ENCODE measurements around the gene MED14.

The MED14 gene

DNA sequence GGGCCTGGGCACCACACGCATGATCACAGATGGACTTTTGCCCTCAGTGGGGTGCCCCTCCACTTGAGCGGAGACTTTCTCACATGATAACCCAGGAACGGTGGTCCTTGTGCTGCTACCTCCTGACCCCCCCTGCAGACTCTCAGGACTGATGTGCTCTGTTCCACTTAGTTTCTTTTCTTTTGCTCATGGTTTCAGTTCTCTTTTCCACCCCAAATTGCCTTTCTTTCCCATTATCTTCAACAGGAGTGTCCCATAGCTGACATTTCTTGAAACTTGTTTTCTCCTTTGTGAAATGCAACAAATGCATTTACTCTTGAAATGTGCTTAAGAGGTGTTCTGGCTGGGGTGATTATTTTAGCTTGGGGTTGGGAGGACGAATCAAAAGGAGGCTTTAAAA is 103.1 kb downstream of the MED14 start:
- H3K9me3 ChIP-seq (ENCODE audit: control extremely low read depth in 1 of 5, control insufficient read depth in 4 of 5, insufficient read depth in 2 of 5, low read depth in 1 of 5, low read length in 4 of 5), result no peaks in the 10 kb centered on the region
- CTCF ChIA-PET, result interaction anchor here (0.8 to 1.4 kb wide), 2 partner anchors 10 to 11 kb away, joined by 3 to 4 read pairs; no protein-coding TSS in a partner anchor
- peaks cover 0 to 29% (median 0%) of the 10 kb centered on the region in 5 experiments for H3K27me3 ChIP-seq (replicated peaks in 2 of 5; ENCODE audit: control insufficient read depth in 4 of 5, insufficient read depth in 5 of 5, low read length in 4 of 5)
- H3K36me3 ChIP-seq (ENCODE audit: control insufficient read depth in 4 of 4, insufficient read depth in 4 of 4, low read length in 3 of 4), result peaks cover 3 to 77% (median 47%) of the 10 kb centered on the region in 4 experiments
- POLR2A ChIA-PET, result no interaction called here
- no peak overlapping the region for H3K27ac ChIP-seq (ENCODE audit: insufficient read depth in 1 of 2, low read depth in 1 of 2, low read length in 2 of 2, poor library complexity in 1 of 2, severe bottlenecking in 2 of 2)
- H3K4me1 ChIP-seq (ENCODE audit: control extremely low read depth in 1 of 4, control insufficient read depth in 4 of 4, insufficient read depth in 4 of 4, low read length in 3 of 4), result no peaks in the 10 kb centered on the region
- WGBS (ENCODE audit: insufficient coverage), result 93% methylated on average over 3 of the region's 4 CpGs
- no peak for DNase-seq
- H3K4me3 ChIP-seq (ENCODE audit: control insufficient read depth in 1 of 7, extremely low read depth in 1 of 7, insufficient read depth in 4 of 7, low read depth in 2 of 7, low read length in 6 of 7), result no peak overlapping the region

DNA sequence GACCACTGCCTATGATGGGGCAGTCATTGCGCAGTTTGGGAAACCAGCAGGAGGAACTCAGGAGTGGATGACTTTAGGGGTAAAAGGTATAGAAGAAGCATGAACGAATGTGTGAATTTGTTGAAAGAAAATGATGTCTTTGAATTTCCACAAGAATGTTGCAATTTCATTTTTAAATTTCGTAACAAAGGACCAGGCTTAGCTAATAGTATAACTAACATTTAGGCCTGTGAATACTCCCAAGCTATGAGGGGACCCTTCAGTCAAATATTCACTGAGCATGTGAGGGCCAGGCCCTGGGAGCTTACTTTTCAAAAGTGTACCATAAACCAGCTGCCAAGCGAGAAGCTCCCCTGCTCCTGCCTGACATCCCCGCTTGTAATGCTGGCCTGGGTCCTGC is 106.8 kb downstream of the MED14 start:
- 100% methylated on average over 4 of the region's 5 CpGs for WGBS (ENCODE audit: insufficient coverage)
- Histone ChIP-seq H3K36me3 (ENCODE audit: control insufficient read depth in 4 of 4, insufficient read depth in 4 of 4, low read length in 3 of 4) (peaks cover 6 to 51% (median 30%) of the 10 kb centered on the region in 4 experiments), H3K27ac (ENCODE audit: insufficient read depth in 1 of 2, low read depth in 1 of 2, low read length in 2 of 2, poor library complexity in 1 of 2, severe bottlenecking in 2 of 2) (no peak overlapping the region), H3K27me3 (replicated peaks in 2 of 5; ENCODE audit: control insufficient read depth in 4 of 5, insufficient read depth in 5 of 5, low read length in 4 of 5) (peaks cover 0 to 27% (median 0%) of the 10 kb centered on the region in 5 experiments), H3K9me3 (ENCODE audit: control extremely low read depth in 1 of 5, control insufficient read depth in 4 of 5, insufficient read depth in 2 of 5, low read depth in 1 of 5, low read length in 4 of 5) (peaks cover 0 to 4% (median 0%) of the 10 kb centered on the region in 5 experiments), H3K4me1 (ENCODE audit: control extremely low read depth in 1 of 4, control insufficient read depth in 4 of 4, insufficient read depth in 4 of 4, low read length in 3 of 4) (no peaks in the 10 kb centered on the region), H3K4me3 (ENCODE audit: control insufficient read depth in 1 of 7, extremely low read depth in 1 of 7, insufficient read depth in 4 of 7, low read depth in 2 of 7, low read length in 6 of 7) (no peak overlapping the region)
- CTCF ChIA-PET, result interaction anchor here (1.0 kb wide), 1 partner anchor 59 kb away, joined by 3 read pairs; no protein-coding TSS in a partner anchor
- POLR2A ChIA-PET, result no interaction called here
- no peak for DNase-seq

DNA sequence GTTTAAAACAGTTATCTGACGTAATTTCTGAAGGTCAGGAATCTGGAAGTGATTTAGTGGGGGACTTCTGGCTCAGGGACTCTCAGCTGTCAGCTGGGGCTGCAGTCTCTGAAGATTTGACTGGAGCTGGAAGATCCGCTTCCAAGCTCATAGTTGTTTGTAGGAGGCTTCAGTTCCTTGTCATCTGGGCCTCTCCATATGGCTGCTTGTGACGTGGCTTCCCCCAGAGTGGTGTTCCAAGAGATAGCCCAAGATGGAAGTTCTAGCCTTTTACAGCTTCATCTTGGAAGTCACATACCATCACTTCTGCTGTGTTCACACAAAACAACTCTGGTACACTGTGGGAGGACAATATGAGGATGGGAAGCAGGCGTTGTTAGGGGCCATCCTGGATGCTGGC is 110.0 kb downstream of the MED14 start:
- Histone ChIP-seq H3K36me3 (ENCODE audit: control insufficient read depth in 4 of 4, insufficient read depth in 4 of 4, low read length in 3 of 4) (peaks cover 4 to 26% (median 15%) of the 10 kb centered on the region in 4 experiments), H3K27me3 (replicated peaks in 2 of 5; ENCODE audit: control insufficient read depth in 4 of 5, insufficient read depth in 5 of 5, low read length in 4 of 5) (peaks cover 0 to 29% (median 0%) of the 10 kb centered on the region in 5 experiments), H3K4me3 (ENCODE audit: control insufficient read depth in 1 of 7, extremely low read depth in 1 of 7, insufficient read depth in 4 of 7, low read depth in 2 of 7, low read length in 6 of 7) (no peak overlapping the region), H3K4me1 (ENCODE audit: control extremely low read depth in 1 of 4, control insufficient read depth in 4 of 4, insufficient read depth in 4 of 4, low read length in 3 of 4) (no peaks in the 10 kb centered on the region), H3K27ac (ENCODE audit: insufficient read depth in 1 of 2, low read depth in 1 of 2, low read length in 2 of 2, poor library complexity in 1 of 2, severe bottlenecking in 2 of 2) (no peak overlapping the region), H3K9me3 (ENCODE audit: control extremely low read depth in 1 of 5, control insufficient read depth in 4 of 5, insufficient read depth in 2 of 5, low read depth in 1 of 5, low read length in 4 of 5) (peaks cover 0 to 11% (median 0%) of the 10 kb centered on the region in 5 experiments)
- WGBS (ENCODE audit: insufficient coverage), result 100% methylated on average over 3 of the region's 4 CpGs
- POLR2A ChIA-PET, result no interaction called here
- CTCF ChIA-PET, result interaction anchor here (0.9 kb wide), 1 partner anchor 81 kb away, joined by 3 read pairs; no protein-coding TSS in a partner anchor
- no peak for DNase-seq

DNA sequence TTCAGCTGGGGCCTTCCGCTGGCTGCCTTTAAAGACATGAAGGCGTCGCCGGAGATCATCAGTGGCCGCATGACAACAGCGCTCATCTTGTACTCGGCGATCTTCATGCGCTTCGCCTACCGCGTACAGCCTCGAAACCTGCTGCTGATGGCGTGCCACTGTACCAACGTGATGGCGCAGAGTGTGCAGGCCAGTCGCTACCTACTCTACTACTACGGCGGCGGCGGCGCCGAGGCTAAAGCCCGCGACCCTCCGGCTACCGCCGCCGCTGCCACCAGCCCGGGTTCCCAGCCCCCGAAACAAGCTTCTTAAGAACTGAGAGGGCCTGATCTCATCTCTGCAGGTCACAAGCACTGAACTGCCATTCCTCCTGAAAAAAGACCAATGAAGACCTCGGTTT is 111.7 kb downstream of the MED14 start:
- Histone ChIP-seq H3K27me3 (replicated peaks in 2 of 5; ENCODE audit: control insufficient read depth in 4 of 5, insufficient read depth in 5 of 5, low read length in 4 of 5) (peaks cover 0 to 29% (median 0%) of the 10 kb centered on the region in 5 experiments), H3K36me3 (ENCODE audit: control insufficient read depth in 4 of 4, insufficient read depth in 4 of 4, low read length in 3 of 4) (peaks cover 2 to 14% (median 8%) of the 10 kb centered on the region in 4 experiments), H3K4me1 (ENCODE audit: control extremely low read depth in 1 of 4, control insufficient read depth in 4 of 4, insufficient read depth in 4 of 4, low read length in 3 of 4) (no peaks in the 10 kb centered on the region), H3K4me3 (ENCODE audit: control insufficient read depth in 1 of 7, extremely low read depth in 1 of 7, insufficient read depth in 4 of 7, low read depth in 2 of 7, low read length in 6 of 7) (no peak overlapping the region), H3K27ac (ENCODE audit: insufficient read depth in 1 of 2, low read depth in 1 of 2, low read length in 2 of 2, poor library complexity in 1 of 2, severe bottlenecking in 2 of 2) (no peak overlapping the region), H3K9me3 (ENCODE audit: control extremely low read depth in 1 of 5, control insufficient read depth in 4 of 5, insufficient read depth in 2 of 5, low read depth in 1 of 5, low read length in 4 of 5) (peaks cover 0 to 11% (median 0%) of the 10 kb centered on the region in 5 experiments)
- no peak for DNase-seq
- ChIA-PET CTCF (no interaction called here), POLR2A (interaction anchor here (0.6 kb wide), 1 partner anchor 43 kb away, joined by 3 read pairs; the partner anchor contains the start of gene ATP6AP2)
- 87% methylated on average over 32 of the region's 32 CpGs for WGBS (ENCODE audit: insufficient coverage)

DNA sequence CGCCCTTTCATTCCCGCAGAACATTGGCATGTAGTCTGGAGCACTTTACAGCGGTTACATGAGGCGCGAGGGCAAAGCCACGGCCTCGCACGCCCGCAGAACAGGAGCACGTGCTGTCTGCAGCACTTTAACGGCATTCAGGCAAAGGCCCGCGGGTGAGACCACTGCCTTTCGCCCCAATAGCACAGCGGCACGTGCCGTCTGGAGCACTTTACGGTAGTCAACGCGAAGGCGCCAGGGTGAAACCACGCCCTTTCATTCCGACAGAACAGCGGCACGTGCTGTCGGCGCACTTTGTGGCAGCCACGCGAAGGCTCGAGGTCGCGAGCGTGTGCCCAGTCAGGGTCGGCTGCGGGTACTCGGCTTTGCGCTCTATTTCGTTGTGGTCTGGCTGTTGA is 112.2 kb downstream of the MED14 start, which contains the start of gene MPC1L:
MPC1L (plus strand) TSS at position 290 of the 398 bp plus-strand sequence. CDS start 138 bp downstream, outside the sequence.
- 87% methylated on average over 38 of the region's 38 CpGs for WGBS (ENCODE audit: insufficient coverage)
- Histone ChIP-seq H3K9me3 (ENCODE audit: control extremely low read depth in 1 of 5, control insufficient read depth in 4 of 5, insufficient read depth in 2 of 5, low read depth in 1 of 5, low read length in 4 of 5) (peaks cover 0 to 11% (median 0%) of the 10 kb centered on the region in 5 experiments), H3K4me1 (ENCODE audit: control extremely low read depth in 1 of 4, control insufficient read depth in 4 of 4, insufficient read depth in 4 of 4, low read length in 3 of 4) (no peaks in the 10 kb centered on the region), H3K36me3 (ENCODE audit: control insufficient read depth in 4 of 4, insufficient read depth in 4 of 4, low read length in 3 of 4) (peaks cover 0 to 9% (median 5%) of the 10 kb centered on the region in 4 experiments), H3K27me3 (replicated peaks in 2 of 5; ENCODE audit: control insufficient read depth in 4 of 5, insufficient read depth in 5 of 5, low read length in 4 of 5) (peaks cover 0 to 30% (median 0%) of the 10 kb centered on the region in 5 experiments), H3K4me3 (ENCODE audit: control insufficient read depth in 1 of 7, extremely low read depth in 1 of 7, insufficient read depth in 4 of 7, low read depth in 2 of 7, low read length in 6 of 7) (no peak within 1 kb of the TSS), H3K27ac (ENCODE audit: insufficient read depth in 1 of 2, low read depth in 1 of 2, low read length in 2 of 2, poor library complexity in 1 of 2, severe bottlenecking in 2 of 2) (no peak within 1 kb of the TSS)
- CTCF ChIA-PET, result no interaction called here
- POLR2A ChIA-PET, result no interaction called here
- no peak for DNase-seq

DNA sequence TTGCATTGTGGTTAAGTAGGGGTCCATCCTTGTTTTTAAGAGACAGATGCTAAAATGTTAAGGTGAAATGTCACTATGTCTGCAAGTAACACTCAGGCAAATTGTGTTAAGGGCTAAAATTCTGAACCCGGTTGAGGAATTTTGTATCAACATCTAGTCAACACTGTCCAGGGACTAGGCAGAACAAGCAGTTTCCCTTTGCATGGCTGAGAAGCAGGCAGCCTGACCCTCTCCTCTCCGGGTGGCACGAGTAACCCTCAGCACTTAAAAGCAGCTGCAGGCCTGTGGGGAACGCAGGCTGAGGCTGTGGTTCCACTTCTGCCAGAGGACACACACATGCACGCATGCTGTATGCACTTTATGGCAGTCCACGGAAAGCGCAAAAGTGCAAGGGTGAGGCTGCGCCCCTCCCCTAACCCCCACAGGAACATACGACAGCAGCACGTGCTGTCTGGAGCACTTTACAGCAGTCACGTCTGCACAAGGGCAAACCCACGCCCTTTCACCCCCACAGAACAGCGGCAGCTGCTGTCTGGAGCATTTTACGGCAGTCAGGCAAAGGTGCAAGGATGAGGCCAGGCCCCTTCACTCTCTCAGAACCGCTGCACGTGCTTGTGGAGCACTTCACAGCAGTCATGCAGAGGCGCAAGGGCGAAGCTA is 112.7 kb downstream of the MED14 start:
- Histone ChIP-seq H3K9me3 (ENCODE audit: control extremely low read depth in 1 of 5, control insufficient read depth in 4 of 5, insufficient read depth in 2 of 5, low read depth in 1 of 5, low read length in 4 of 5) (peaks cover 0 to 11% (median 0%) of the 10 kb centered on the region in 5 experiments), H3K4me3 (ENCODE audit: control insufficient read depth in 1 of 7, extremely low read depth in 1 of 7, insufficient read depth in 4 of 7, low read depth in 2 of 7, low read length in 6 of 7) (no peak overlapping the region), H3K27ac (ENCODE audit: insufficient read depth in 1 of 2, low read depth in 1 of 2, low read length in 2 of 2, poor library complexity in 1 of 2, severe bottlenecking in 2 of 2) (no peak overlapping the region), H3K27me3 (replicated peaks in 2 of 5; ENCODE audit: control insufficient read depth in 4 of 5, insufficient read depth in 5 of 5, low read length in 4 of 5) (peaks cover 0 to 32% (median 0%) of the 10 kb centered on the region in 5 experiments), H3K36me3 (ENCODE audit: control insufficient read depth in 4 of 4, insufficient read depth in 4 of 4, low read length in 3 of 4) (peaks cover 0 to 8% (median 3%) of the 10 kb centered on the region in 4 experiments), H3K4me1 (ENCODE audit: control extremely low read depth in 1 of 4, control insufficient read depth in 4 of 4, insufficient read depth in 4 of 4, low read length in 3 of 4) (no peaks in the 10 kb centered on the region)
- ChIA-PET CTCF (interaction anchor here (1.5 kb wide), 1 partner anchor 10 kb away, joined by 3 read pairs; no protein-coding TSS in a partner anchor), POLR2A (no interaction called here)
- 88% methylated on average over 14 of the region's 18 CpGs for WGBS (ENCODE audit: insufficient coverage)
- DNase-seq, result no peak

DNA sequence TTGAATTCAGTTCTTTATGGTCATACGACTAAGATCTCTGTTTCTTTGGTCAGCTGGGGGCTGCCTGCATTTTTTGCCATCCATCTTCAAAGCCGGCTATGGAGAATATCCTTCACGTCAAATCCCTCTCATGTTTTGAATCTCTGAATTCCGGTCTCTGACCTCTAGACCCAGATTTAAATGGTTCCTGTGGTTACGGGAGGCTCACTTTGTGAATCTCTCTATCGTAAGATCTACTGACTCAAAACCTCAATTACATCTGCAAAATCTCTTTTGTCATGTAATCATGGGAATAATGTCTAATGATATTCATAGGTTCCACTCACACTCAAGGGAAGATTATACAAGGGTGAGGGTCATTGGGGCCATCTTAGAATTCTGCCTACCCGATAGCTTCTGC is 117.8 kb downstream of the MED14 start:
- Histone ChIP-seq H3K36me3 (ENCODE audit: control insufficient read depth in 4 of 4, insufficient read depth in 4 of 4, low read length in 3 of 4) (no peaks in the 10 kb centered on the region), H3K4me1 (ENCODE audit: control extremely low read depth in 1 of 4, control insufficient read depth in 4 of 4, insufficient read depth in 4 of 4, low read length in 3 of 4) (no peaks in the 10 kb centered on the region), H3K4me3 (ENCODE audit: control insufficient read depth in 1 of 7, extremely low read depth in 1 of 7, insufficient read depth in 4 of 7, low read depth in 2 of 7, low read length in 6 of 7) (no peak overlapping the region), H3K27me3 (replicated peaks in 2 of 5; ENCODE audit: control insufficient read depth in 4 of 5, insufficient read depth in 5 of 5, low read length in 4 of 5) (peaks cover 0 to 8% (median 0%) of the 10 kb centered on the region in 5 experiments), H3K27ac (ENCODE audit: insufficient read depth in 1 of 2, low read depth in 1 of 2, low read length in 2 of 2, poor library complexity in 1 of 2, severe bottlenecking in 2 of 2) (no peak overlapping the region), H3K9me3 (ENCODE audit: control extremely low read depth in 1 of 5, control insufficient read depth in 4 of 5, insufficient read depth in 2 of 5, low read depth in 1 of 5, low read length in 4 of 5) (no peaks in the 10 kb centered on the region)
- 98% methylated on average over 5 of the region's 7 CpGs for WGBS (ENCODE audit: insufficient coverage)
- DNase-seq, result no peak
- ChIA-PET POLR2A (no interaction called here), CTCF (interaction anchor here (1.4 kb wide), 1 partner anchor 22 kb away, joined by 3 read pairs; no protein-coding TSS in a partner anchor)
